GM23248 (cell line): ENCODE data around the gene CFTR.

Experiments used
- EZH2 ChIP-seq: fragments of 200-600 bp; sonication (generic); IDR thresholded peaks from 2 replicates; pipeline ENCODE4 v1.6.1; 2018; ENCODE audit warnings: antibody characterized with exemption, mild to moderate bottlenecking; ENCODE audit not compliant: insufficient read depth, poor library complexity, severe bottlenecking
- EZH2phosphoT487 ChIP-seq: fragments of 200-600 bp; sonication (generic); IDR thresholded peaks from 2 replicates; pipeline ENCODE4 v1.6.1; 2018; ENCODE audit warnings: antibody characterized with exemption, moderate library complexity, mild to moderate bottlenecking, low read depth; ENCODE audit not compliant: insufficient read depth

DNA sequence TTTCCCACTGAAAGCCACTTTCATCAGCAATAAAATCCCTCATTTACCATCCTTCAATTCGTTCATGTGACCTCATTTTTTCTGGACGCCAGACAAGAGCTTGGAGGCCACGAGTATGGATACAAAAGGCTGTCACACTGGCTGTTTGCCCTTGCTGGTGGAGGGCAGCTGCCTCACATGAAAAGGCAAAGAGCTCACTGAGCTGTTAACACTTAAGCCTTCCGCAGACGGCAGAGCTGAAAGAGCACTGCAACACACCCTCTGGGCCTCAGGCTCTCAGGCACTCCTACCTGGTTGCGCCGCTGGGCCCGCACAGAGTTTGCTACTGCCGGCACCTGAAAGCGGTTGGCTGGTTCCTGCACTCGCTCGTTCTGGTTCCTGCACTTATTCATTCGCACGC lies 193.5 kb downstream of the CFTR start:
- no peak for TF ChIP-seq EZH2
- TF ChIP-seq EZH2phosphoT487: no peak
